Adrenal gland (tissue), 12 donors: ENCODE measurements around the gene F8A2. TPM values are rescaled to one million over a fixed set of nuclear protein-coding genes. Genes with fewer than 3 reads are reported as not detected.
"Not testable (repeated sequence)": the region's sequence is repeated elsewhere in the genome, so short reads cannot be mapped to it uniquely, and the experiment has no call there.

Experiments
- DNase-seq, 7 donors: peaks; one replicate each; pipeline ENCODE4 v3.0.0-alpha.2; 2019 to 2020
- H3K27ac ChIP-seq, 5 donors: fragments of 200-600 bp; sonication (generic) in 4 of 5; 1 replicate in 3 of 5; 2 replicates in 2 of 5; pipeline versions ENCODE4 v1.5.1 to v1.8.0; 2016 to 2020; ENCODE audit warnings: mild to moderate bottlenecking in 1 of 5
- H3K27me3 ChIP-seq: fragments of 200-600 bp; 2 replicates; pipeline ENCODE4 v1.8.0; 2021
- H3K36me3 ChIP-seq, 2 donors: fragments of 200-600 bp; replicated peaks in 1 of 2; 1 replicate in 1 of 2; 2 replicates in 1 of 2; pipeline versions ENCODE4 v1.5.1 to v1.8.0; 2018 to 2022
- H3K4me1 ChIP-seq, 2 donors: fragments of 200-600 bp; replicated peaks in 1 of 2; 1 replicate in 1 of 2; 2 replicates in 1 of 2; pipeline versions ENCODE4 v1.5.1 to v1.8.0; 2018 to 2021
- H3K4me3 ChIP-seq, 4 donors: fragments of 200-600 bp; sonication (generic) in 3 of 4; one replicate each; pipeline ENCODE4 v1.5.1; 2016 to 2018
- H3K9me3 ChIP-seq, 3 donors: fragments of 200-600 bp; sonication (generic) in 1 of 3; replicated peaks in 1 of 3; 1 replicate in 2 of 3; 2 replicates in 1 of 3; pipeline versions ENCODE4 v1.5.1 to v1.8.0; 2016 to 2021
- POLR2A ChIP-seq, 2 donors: fragments of 450-650 bp; IDR thresholded peaks; one replicate each; pipeline ENCODE4 v1.6.1; 2017; ENCODE audit warnings: antibody characterized with exemption in 2 of 2, mild to moderate bottlenecking in 2 of 2, moderate library complexity in 1 of 2
- WGBS, 4 donors: extraction: QIAGEN DNeasy Blood & Tissue Kit in 2 of 4; methylation state at CpG; one replicate each; pipeline versions ENCODE4 v1.1.5 to v1.1.7; 2013 to 2017; 5-methylcytosine and 5-hydroxymethylcytosine counted together
- intact Hi-C, 2 donors: fragments of 100-400 bp; cut with DNase I; formaldehyde crosslinking; loops; one replicate each; pipeline versions ENCODE4 v1.14.1 to v1.15.0; 2022 to 2023
- polyA plus RNA-seq, 3 donors: library from polyadenylated mRNA; stranded (reverse); fragments of 200-250 nt in 2 of 3; fragments of 350-450 nt in 1 of 3; fragmentation: Illumina TruSeq in 1 of 3; extraction: RNeasy Lipid Tissue Mini Kit (QIAGEN cat#74804) in 1 of 3; gene quantifications; one replicate each; pipeline ENCODE4 v1.2.3, GENCODE V29; 2013 to 2014
- total RNA-seq, 9 donors: library from RNA; depleted of rRNA in 4 of 9; stranded (reverse); fragments of >200 nt in 4 of 9; fragments of 120-200 nt in 1 of 9; fragmentation: NEBNext Ultra II Directional in 1 of 9; extraction: Animal tissue kit (Norgen Biotek cat#: 25700) in 1 of 9; gene quantifications; one replicate each; pipeline versions ENCODE4 v1.1.0 to v1.2.4, GENCODE V29; 2013 to 2023
- TF ChIP-seq, protein P1 (sequence below), 6 experiments: fragments of 450-650 bp in 4 of 6; fragments of 200-600 bp in 2 of 6; sonication (generic) in 1 of 6; IDR thresholded peaks; 1 replicate in 5 of 6; 2 replicates in 1 of 6; pipeline versions ENCODE4 v1.5.1 to v1.8.0; 2016 to 2021; ENCODE audit warnings: antibody characterized with exemption in 6 of 6, mild to moderate bottlenecking in 2 of 6, moderate library complexity in 1 of 6
- donor health status: healthy with polysubstance abuse.
- donor health status: Bipolar disorder and iron deficiency.
- donor health status: DM: yes; HTN: yes; CAD: no.
- donor health status: DM: no; HTN: no; CAD: no.
- donor health status: DM: no; HTN: no; CAD: no.
- donor health status: DM: yes; HTN: yes; CAD: no.

F8A2 gene
- total and polyA plus RNA-seq, 12 donors: 7.1 to 25.1 TPM; not detected in 10

- WGBS, 4 donors: no CpG with 5 or more reads among the region's 9 CpGs
- H3K4me1 ChIP-seq, H3K4me3 ChIP-seq, H3K36me3 ChIP-seq, H3K27ac ChIP-seq, DNase-seq, H3K27me3 ChIP-seq, intact Hi-C loops, H3K9me3 ChIP-seq: not testable (repeated sequence)
Measured at GRCh38 chrX:155373777-155374458, 8.0 kb upstream of the F8A2 start.

DNA sequence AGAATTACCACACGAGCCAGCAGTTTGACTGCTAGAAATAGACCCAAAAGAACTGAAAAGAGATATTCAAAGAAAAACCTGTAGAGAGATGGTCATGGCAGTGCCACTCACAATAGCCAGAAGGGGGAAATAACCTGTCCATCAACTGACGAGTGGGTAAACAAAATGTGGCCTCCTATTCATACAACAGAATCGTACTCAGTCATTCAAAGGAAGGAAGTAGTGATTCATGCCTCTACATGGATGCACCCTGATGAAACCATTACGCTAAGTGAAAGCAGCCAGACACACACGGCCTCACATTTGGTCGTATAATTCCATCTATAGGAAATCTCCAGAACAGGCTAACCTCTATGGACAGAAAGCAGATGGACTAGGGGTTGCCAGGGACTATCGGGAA lies 2.1 kb upstream of the F8A2 start:
- not testable (repeated sequence) for DNase-seq
- no CpG with 5 or more reads among the region's 7 CpGs for WGBS, 4 donors

DNA sequence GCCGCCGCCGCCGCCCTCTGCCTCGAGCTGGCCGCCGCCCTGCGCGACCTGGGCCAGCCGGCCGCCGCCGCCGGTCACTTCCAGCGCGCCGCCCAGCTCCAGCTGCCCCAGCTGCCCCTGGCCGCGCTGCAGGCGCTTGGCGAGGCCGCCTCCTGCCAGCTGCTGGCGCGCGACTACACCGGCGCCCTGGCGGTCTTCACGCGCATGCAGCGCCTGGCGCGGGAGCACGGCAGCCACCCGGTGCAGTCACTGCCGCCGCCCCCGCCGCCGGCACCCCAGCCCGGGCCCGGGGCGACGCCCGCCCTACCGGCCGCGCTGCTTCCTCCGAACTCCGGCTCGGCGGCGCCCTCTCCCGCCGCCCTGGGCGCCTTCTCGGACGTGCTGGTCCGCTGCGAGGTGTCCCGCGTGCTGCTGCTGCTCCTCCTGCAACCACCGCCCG lies 653 bp downstream of the F8A2 start:
- H3K36me3 ChIP-seq, intact Hi-C loops, H3K4me3 ChIP-seq, DNase-seq, H3K9me3 ChIP-seq, H3K4me1 ChIP-seq, H3K27me3 ChIP-seq, H3K27ac ChIP-seq: not testable (repeated sequence)
- WGBS, 4 donors: no CpG with 5 or more reads among the region's 64 CpGs

More for the DNA sequence above, 2.1 kb upstream of the F8A2 start:
- H3K27me3 ChIP-seq, H3K36me3 ChIP-seq, H3K4me1 ChIP-seq, intact Hi-C loops, H3K27ac ChIP-seq, H3K9me3 ChIP-seq, H3K4me3 ChIP-seq: not testable (repeated sequence)

- TF ChIP-seq, protein P1, sequence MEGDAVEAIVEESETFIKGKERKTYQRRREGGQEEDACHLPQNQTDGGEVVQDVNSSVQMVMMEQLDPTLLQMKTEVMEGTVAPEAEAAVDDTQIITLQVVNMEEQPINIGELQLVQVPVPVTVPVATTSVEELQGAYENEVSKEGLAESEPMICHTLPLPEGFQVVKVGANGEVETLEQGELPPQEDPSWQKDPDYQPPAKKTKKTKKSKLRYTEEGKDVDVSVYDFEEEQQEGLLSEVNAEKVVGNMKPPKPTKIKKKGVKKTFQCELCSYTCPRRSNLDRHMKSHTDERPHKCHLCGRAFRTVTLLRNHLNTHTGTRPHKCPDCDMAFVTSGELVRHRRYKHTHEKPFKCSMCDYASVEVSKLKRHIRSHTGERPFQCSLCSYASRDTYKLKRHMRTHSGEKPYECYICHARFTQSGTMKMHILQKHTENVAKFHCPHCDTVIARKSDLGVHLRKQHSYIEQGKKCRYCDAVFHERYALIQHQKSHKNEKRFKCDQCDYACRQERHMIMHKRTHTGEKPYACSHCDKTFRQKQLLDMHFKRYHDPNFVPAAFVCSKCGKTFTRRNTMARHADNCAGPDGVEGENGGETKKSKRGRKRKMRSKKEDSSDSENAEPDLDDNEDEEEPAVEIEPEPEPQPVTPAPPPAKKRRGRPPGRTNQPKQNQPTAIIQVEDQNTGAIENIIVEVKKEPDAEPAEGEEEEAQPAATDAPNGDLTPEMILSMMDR (IDR thresholded peaks at IDR 0.05): no peak
- TF ChIP-seq POLR2A (IDR thresholded peaks at IDR 0.05): no peak
- no peak for DNase-seq
- H3K4me1 ChIP-seq: no peaks in the 10 kb centered on the region
Measured at GRCh38 chrX:155389634-155390033, 7.7 kb downstream of the F8A2 start.

GRCh38 chrX:155394747-155395276 lies 12.9 kb downstream of the F8A2 start:
- 71 to 92% (median 84%) methylated on average over 5 to 7 of the region's 7 CpGs for WGBS, 4 donors
- H3K4me3 ChIP-seq, H3K27me3 ChIP-seq, H3K36me3 ChIP-seq, H3K4me1 ChIP-seq, H3K27ac ChIP-seq, DNase-seq, H3K9me3 ChIP-seq, intact Hi-C loops: not testable (repeated sequence)

More at GRCh38 chrX:155389634-155390033, 7.7 kb downstream of the F8A2 start:
- Histone ChIP-seq H3K27me3 (no peaks in the 10 kb centered on the region), H3K9me3 (no peaks in the 10 kb centered on the region), H3K27ac (no peak overlapping the region), H3K36me3 (no peaks in the 10 kb centered on the region), H3K4me3 (no peak overlapping the region)
- intact Hi-C loops: no loop called here
- WGBS, 4 donors: 89 to 100% (median 93%) methylated on average over 4 to 8 of the region's 8 CpGs

GRCh38 chrX:155406429-155406828 lies 24.5 kb downstream of the F8A2 start:
- Histone ChIP-seq H3K27ac (no peak overlapping the region), H3K36me3 (no peaks in the 10 kb centered on the region), H3K27me3 (no peaks in the 10 kb centered on the region), H3K9me3 (peaks cover 0 to 13% (median 0%) of the 10 kb centered on the region in 3 donors), H3K4me3 (no peak overlapping the region), H3K4me1 (no peaks in the 10 kb centered on the region)
- no peak for DNase-seq
- TF ChIP-seq, protein P1 (IDR thresholded peaks at IDR 0.05): no peak
- TF ChIP-seq POLR2A (IDR thresholded peaks at IDR 0.05): no peak
- intact Hi-C loops: no loop called here
- 73 to 95% (median 88%) methylated on average over 2 of the region's 2 CpGs for WGBS, 4 donors
